ENCODE results near the gene ATP2B2. TPM values are rescaled to one million over a fixed set of nuclear protein-coding genes. Genes with fewer than 3 reads are reported as not detected.
A peak's percentile ranks its signal among the peaks of the same experiment; 100 is the strongest.

ATP2B2 gene
- total and polyA plus RNA-seq, 2 of the 8 experiments (the other 6 are each of a cell fraction or from before 2014, with no cell fraction given): 0.14 to 1.2 TPM

- Histone ChIP-seq H2AFZ (ENCODE audit: low read length) (no peak overlapping the region), H3K23ac (ENCODE audit: insufficient read length) (no peak overlapping the region), H3K14ac (ENCODE audit: insufficient read length) (no peak overlapping the region), H3K56ac (replicated peaks; ENCODE audit: insufficient read length, low read depth, low read length) (no peak overlapping the region), H3K36me3 (ENCODE audit: control insufficient read depth in 2 of 4, insufficient read depth in 4 of 4, low read length in 3 of 4) (no peaks in the 10 kb centered on the region), H2BK20ac (ENCODE audit: low read length) (no peak overlapping the region), H3K79me1 (ENCODE audit: low read depth, low read length) (no peaks in the 10 kb centered on the region), H2BK120ac (replicated peaks; ENCODE audit: low read depth, low read length) (no peak overlapping the region), H3K4me1 (replicated peaks in 1 of 4; ENCODE audit: control insufficient read depth in 3 of 4, insufficient read depth in 4 of 4, low read length in 3 of 4) (peaks cover 3 to 15% (median 8%) of the 10 kb centered on the region in 4 experiments), H4K8ac (ENCODE audit: extremely low read depth, insufficient read depth, low read length) (no peak overlapping the region), H4K5ac (ENCODE audit: insufficient read length, low read depth, low read length) (no peak overlapping the region), H3K4ac (replicated peaks; ENCODE audit: insufficient read length, low read depth, low read length) (no peak overlapping the region), H3K18ac (ENCODE audit: extremely low read depth, low read length) (no peak overlapping the region), H2BK5ac (ENCODE audit: low read depth, low read length) (no peak overlapping the region), H3K23me2 (ENCODE audit: low read depth, low read length) (peaks cover 2% of the 10 kb centered on the region; the same call in 1 of the 2 replicates), H3K4me3 (ENCODE audit: extremely low read depth in 1 of 4, insufficient read depth in 2 of 4, low read depth in 3 of 4, low read length in 4 of 4) (peak overlapping the region in 3 of 4 experiments; percentile 21 to 50 (median 24); a peak in 5 of 8 replicates), H3K27me3 (replicated peaks in 1 of 4; ENCODE audit: control insufficient read depth in 3 of 4, extremely low read depth in 1 of 4, insufficient read depth in 3 of 4, low read length in 3 of 4) (no peaks in the 10 kb centered on the region), H3K9ac (replicated peaks in 1 of 4; ENCODE audit: extremely low read depth in 1 of 4, low read depth in 3 of 4, low read length in 3 of 4) (0 out of 7 replicates have a peak overlapping the region, but pooled peaks of 1 of the 4 experiments have one; percentile 13), H2AK5ac (ENCODE audit: low read depth, low read length) (no peak overlapping the region), H3K27ac (ENCODE audit: low read depth, low read length) (no peak overlapping the region), H3K79me2 (ENCODE audit: control insufficient read depth in 1 of 2, insufficient read depth in 2 of 2, low read length in 2 of 2) (no peaks in the 10 kb centered on the region), H4K20me1 (replicated peaks in 1 of 2; ENCODE audit: control insufficient read depth in 1 of 2, insufficient read depth in 2 of 2, low read length in 2 of 2) (no peaks in the 10 kb centered on the region), H3K4me2 (ENCODE audit: insufficient read depth in 1 of 2, low read depth in 2 of 2, low read length in 2 of 2) (peak overlapping the region; percentile 38 to 62), H2BK12ac (ENCODE audit: low read depth, low read length) (peak overlapping the region; percentile 75; the same call in 1 of the 2 replicates), H2BK15ac (ENCODE audit: low read length) (no peak overlapping the region), H4K91ac (replicated peaks; ENCODE audit: insufficient read length, low read length) (no peak overlapping the region), H3K9me3 (ENCODE audit: insufficient read depth in 2 of 2, low read depth in 1 of 2, low read length in 1 of 2) (no peaks in the 10 kb centered on the region)
- peak in 1 of 2 experiments; percentile 65 for DNase-seq (ENCODE audit: low read depth in 1 of 2, low spot score in 2 of 2)
- CTCF ChIA-PET (ENCODE audit: partially characterized antibody): interaction anchor here (0.7 to 1.6 kb wide), 4 partner anchors 47 to 222 kb away, joined by 3 to 5 read pairs (median 3); no protein-coding TSS in a partner anchor
- WGBS, 2 experiments (ENCODE audit: extremely low coverage in 1 of 2, insufficient coverage in 1 of 2, insufficient read length in 1 of 2, insufficient replicate concordance in 2 of 2, low coverage in 1 of 2, low lambda C conversion rate in 2 of 2, missing lambda C conversion rate in 1 of 2): 44% methylated on average over 16 of the region's 20 CpGs; no CpG with 5 or more reads in 1 of the 2 experiments
- FAIRE-seq: no peak
- POLR2A ChIA-PET (ENCODE audit: partially characterized antibody): interaction anchor here (0.6 kb wide), 1 partner anchor 162 kb away, joined by 3 read pairs; no protein-coding TSS in a partner anchor
- TF ChIP-seq JUND (IDR thresholded peaks at IDR 0.05; ENCODE audit: low read length) (no peak), SAP30 (IDR thresholded peaks at IDR 0.05; ENCODE audit: insufficient read depth, insufficient replicate concordance, low read length) (no peak), SIN3A (conservative IDR thresholded peaks at IDR 0.05 in 1 of 2, IDR thresholded peaks at IDR 0.05 in 1 of 2; ENCODE audit: low read depth in 1 of 2, low read length in 2 of 2) (0 out of 4 replicates have a peak, but pooled peaks of 1 of the 2 experiments have one; percentile 16), EGR1 (IDR thresholded peaks at IDR 0.05; ENCODE audit: borderline replicate concordance, low read depth, low read length) (peak; percentile 40; the same call in 1 of the 2 replicates)
Observed at GRCh38 chr3:10471054-10471688, 34.2 kb downstream of the ATP2B2 start.

All from H1 (cell line).